ENCODE data around the gene FUOM.

Gene FUOM

DNA sequence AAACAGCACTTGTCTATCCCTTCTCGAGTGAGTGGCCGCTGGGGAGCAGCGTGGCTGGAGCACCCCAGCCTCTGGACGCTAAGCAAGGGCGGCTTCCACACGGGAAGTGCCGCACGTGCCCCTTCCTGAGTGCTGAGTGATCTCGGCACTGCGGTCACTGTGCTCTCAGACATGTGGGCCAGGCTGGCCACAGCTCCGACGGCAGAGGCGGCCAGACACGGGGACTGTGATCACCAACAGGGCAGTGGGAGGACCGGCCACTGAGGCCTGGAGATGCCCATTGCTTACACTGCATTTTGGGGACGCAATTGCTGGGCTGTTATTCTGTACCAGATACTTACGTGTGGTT lies 8.3 kb upstream of the FUOM start:
- no peak for DNase-seq

DNA sequence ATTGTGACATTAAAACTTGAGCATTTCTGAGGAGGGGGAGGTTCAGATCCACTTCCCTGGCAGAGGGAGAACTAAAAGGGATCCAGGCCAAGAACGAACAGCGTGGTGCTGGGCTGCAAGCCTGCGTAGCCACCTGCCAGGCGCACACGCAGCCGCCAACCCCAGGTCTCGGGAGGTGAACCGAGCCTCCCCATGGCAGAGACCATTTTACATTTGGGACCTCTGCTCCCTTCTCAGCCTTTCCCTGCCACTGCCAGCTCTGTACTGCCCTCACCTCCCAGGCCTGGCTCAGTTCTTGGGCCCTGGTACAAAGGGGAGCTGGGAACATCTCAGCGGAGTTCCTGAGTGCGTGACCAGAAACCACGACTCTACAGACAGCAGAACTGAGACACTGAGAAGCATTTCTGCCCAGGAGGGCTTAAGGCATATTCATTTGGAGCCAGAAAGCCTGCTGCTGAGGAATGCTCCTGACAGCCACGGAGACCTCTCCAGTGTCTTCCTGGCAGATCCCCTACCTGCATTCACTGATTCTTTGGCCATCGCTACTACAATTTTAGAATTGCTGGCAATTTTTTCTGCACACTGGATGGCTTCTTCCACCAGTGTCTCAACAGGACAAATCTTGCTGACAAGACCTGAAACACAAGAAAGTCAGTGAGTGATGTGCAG lies 7.8 kb upstream of the FUOM start:
- no peak for DNase-seq

DNA sequence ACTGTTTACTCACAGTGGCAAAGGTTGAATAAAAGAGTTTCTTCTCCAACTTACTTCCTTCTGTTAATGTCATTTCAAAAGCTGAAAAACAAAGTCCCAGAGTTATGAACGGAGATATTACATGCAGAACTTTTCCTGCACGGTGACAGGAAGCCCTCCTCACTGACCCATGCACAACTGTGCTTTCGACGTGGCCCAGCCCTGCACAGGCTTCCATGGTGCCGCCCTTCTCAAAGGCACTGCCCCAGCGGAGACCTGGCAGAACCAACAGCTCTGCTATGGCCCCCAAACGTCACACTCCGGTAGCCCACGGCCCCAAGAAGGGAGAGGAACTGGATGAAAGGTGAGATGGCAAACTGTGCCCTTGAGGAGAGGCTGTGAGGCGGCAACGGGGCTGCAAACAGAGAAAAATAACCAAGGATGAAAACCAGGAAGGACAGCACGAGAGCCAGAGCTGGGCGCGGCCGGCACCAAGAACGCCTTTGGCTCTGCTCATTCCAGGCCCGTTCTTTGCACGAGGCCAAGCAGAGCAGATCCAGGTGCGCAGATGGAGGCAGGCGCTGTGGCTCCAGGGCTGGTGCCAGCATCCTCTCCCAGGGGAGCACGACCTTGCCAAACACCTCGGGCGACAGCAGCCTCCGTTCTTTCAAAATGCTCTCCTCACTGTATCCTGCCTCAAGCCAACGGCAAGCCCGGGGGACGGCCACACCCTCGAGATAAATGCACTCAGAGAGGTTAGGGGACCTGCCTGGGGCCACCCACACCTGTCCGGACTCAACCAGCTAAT lies 7.0 kb upstream of the FUOM start:
- no peak for DNase-seq

DNA sequence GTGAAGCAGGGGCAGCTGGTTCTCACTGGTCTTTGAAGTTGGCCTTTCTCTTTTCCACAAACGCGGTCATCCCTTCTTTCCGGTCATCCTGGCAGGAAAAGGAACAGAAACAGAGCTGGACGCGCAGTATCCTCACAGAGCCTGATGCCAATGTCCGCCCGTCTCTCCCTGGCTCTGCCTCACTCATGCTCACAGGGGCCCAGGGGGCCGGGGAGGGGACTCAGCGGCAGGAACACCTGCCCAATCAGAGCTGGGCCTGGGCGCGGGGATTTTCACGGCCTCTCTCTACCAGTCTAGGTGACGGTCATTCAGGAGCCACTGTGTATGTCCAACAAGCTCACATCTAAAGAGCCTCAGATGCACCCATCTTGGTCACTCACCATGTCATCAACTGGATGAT lies 5.0 kb upstream of the FUOM start:
- no peak for DNase-seq

DNA sequence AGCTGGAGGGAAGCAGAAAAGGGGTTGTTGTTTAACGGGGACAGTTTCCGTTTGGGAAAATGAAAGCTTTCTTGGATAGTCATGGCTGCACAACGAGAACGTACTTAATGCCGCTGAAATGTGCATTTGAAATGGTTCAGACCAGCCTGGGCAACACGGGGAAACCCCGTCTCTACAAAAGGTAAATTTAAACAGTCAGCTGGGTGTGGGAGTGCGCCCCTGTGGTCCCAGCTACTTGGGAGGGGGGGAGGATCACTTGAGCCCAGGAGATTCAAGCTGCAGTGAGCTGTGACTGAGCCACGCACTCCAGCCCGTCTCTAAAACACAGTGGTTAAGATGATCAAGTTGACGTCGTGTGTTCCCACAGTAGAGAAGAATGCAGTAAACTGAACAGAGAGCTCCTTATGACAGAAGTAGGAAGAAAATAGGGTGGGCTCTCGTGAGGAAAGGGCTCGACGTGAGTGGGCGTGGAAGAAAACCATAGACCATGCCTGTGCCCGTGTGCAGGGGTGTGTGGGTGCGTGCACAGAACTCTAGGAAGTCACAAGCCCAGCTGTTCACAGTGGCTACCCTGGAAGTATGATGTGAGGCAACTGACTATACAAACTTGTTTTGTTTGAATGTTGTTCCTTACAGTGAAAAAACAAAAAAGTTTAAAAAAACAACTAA lies 4.1 kb upstream of the FUOM start:
- no peak for DNase-seq

DNA sequence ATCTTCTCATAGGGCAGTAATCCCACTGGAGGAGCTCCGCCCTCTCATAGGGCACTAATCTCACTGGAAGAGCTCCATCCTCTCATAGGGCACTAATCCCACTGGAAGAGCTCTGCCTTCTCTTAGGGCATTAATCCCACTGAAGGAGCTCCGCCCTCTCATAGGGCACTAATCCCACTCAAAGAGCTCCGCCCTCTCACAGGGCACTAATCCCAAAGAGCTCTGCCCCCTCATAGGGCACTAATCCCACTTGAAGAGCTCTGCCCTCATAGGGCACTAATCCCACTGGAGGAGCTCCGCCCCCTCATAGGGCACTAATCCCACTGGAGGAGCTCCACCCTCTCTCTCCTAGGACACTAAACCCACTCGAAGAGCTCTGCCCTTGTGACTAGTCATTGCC lies 3.4 kb upstream of the FUOM start:
- DNase-seq, result no peak

DNA sequence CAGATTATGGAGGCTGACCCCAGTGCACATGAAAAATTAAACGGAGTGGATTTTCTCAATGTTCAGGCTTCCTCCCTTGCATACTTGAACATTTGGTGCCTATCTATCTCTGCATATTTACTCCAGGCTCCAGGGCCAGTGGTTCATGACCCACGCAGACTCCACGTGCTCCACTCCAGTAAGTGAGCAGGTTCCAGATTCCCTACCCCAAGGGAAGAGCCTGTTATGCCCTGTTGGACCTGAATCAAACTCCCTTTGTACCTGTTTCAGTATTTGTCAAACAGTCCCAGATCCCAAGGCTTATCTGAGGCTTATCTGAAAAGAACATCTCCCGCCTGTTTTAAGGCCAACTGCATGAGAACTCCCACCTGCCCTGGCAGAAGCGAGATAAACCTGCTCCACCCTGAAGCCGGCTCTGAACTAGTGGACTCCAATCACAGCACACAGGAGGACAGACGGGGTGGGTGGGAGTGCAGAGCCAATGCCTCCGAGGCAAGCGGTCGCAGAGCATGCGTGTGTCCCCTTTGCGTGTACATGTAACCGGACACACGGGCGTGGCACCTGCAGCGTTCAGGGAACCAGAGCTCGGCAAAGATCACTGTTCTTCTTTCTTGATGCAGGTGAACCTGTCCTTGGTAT lies 2.3 kb upstream of the FUOM start:
- DNase-seq, result no peak

DNA sequence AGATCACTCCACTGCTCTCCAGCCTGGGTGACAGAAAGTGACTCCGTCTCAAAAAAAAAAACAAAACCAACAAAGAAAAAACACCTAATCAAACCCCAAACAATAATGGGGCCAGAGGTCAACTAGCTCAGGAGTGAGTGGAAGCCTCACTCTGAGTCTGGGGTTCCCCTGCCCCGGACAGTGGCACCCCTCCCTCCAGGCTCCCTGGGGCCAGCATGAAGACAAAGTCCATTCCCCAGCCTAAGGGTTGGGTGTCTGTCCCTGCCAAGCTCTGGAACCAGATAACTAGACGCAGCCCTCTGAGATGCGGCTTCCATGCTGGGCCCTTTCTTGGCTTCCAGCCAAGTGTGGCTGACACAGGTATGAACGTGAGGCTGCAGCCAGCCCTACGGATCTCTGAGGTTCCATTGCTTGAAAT lies 1.7 kb upstream of the FUOM start:
- DNase-seq, result no peak

DNA sequence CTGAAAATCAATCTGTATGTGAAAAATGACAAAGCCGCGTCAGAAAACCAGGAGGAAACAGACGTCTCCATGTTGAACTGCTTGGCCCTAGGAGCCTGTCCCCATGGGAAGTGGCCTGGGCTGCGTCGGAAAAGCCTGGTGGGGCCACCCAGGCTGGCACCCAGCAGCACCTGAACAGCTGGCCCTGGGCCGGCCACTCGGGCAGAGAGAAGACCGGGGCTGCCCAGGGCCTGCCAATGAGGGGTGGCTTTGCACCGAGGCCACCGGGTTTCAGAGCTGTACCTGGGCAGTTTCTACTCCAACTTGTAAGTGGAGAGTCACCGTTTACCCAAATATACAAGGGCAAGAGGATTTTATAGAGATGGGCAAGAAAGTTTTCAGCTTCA lies 1.1 kb upstream of the FUOM start:
- no peak for DNase-seq

DNA sequence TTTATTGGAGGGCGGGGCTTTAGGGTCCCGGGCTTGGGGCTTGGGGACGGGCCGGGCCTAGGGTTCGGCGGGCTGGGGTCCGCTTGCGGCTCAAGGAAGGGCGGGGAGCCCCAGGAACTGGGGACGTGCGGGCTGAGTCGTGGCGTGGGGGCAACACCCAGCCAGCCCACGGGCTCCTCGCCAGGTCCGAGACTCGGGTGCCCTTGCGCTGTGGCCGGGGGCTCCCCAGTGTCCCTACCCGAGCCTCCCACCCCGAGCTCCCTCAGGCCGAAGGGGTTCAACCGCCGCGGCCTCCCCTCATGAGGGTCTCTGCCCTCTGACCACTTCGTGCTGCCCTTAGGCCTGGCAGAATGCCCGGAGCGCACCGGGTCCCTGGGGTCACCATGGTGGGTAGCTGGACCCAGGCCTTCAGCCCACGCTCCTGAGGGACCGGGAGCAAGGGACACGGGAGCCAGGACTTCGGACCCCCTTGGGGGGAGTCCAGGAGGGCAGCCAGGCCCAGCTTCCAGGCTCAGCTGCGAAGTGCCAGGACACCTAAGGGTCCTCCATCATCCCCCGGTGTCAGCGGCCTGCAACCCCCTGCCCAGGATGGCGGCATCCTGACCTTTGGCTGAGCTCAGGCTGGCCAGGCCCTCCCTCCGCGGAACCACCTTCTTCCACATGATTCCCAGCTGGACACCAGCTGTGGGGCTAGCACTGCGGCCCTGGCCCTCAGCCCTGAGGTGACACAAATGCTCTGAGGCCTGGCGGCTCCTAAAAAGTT lies 524 bp upstream of the FUOM start:
- no peak for DNase-seq

DNA sequence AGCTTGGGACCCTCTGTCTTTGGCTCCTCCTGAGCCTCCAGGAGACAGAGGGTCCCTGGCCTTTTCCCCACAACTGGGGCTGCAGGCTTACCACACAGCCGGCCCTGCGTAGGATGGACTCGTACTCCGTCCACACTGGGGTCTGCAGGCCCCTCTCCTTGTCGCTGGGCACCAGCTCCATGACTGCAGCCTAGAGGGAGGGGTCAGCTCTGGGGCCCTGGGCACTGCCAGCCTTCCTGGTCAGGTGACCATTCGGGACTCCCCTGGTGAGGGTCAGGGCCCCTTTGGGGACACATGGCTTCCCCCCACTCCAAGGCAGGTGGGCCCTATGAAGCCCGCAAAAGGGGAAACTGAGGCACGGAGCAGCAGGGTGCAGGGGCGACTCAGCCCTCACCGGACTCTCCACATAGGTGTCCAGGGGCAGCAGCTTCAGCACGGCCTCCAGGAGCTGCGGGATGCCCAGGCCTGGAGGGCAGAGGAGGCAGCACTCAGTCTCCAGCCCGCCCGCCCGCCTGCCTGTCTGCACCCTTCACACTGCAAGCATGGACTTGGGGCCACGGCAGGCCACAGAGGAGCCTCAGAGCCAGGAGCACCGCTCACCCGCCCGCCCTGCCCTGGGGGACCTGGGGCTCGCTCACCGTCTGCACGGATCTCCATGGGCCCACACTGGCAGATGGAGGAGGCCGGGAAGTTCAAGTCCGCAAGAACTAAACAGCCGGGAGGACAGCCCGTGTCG lies 1.1 kb downstream of the FUOM start:
- no peak for DNase-seq

DNA sequence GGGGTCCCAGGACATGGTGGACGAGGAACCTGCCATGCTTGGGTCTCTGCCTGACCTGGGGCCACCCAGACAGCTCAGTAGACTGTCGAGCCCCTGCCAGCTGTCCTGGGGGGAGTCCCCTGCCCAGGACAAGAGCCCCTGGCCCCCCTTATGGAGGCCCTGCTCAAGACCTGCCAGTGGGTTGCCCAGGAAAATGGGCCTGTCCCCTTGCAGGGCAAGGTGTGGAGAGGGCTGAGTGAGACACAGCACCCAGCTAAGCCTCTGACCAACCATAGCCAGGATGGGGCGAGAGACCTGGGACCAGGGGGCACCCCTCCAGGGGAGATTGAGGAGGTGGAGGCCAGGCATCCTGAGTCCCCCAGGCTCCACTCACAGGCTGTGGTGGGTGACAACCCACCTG lies 1.8 kb downstream of the FUOM start:
- no peak for DNase-seq

DNA sequence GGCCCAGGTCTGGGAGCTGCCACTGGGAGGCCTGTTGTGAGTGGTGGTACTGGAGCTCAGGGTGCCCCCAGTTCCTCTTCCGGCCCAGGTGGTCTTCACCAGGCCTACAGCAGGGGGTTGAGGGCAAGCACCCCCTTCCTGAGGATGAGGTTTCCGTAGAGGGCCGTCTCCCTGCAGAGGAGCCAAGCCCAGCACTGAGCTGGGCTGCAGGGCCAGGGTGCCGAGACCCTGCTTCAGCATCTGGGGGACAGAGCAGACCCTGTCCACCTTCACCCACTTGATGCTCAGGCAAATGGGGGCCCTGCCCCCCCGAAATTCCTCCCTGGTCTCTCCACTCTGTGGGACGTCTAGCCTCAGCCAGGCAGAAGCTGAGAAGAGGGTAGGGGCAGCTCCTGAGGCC lies 2.6 kb downstream of the FUOM start:
- DNase-seq, result no peak

DNA sequence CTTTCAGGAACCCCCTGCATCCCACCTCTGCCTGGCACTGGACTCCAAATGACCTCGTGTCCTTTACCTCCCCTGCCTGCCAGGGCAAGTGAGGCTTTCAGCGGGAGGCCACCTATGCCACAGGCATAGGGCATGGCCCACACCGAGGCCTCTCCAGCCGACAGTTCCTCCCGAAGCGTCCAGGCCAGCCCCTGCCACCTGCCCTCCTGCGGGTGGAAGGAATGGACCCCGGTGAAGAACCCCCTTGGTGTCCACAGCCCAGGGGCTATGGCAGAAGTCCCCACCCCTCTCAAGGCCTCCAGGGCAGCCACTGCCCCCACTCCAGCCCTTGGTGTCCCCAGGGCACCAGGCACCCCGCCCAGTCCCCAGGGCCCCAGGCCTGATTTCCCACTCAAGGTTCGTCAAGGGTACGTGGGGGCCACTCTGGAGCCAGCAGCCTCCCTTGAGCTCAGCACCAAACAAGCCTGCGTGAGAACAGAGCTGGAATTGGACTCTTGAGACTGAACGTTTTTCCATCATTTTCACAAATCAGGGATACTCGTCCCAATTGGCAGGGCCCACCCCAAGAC lies 3.1 kb downstream of the FUOM start:
- DNase-seq, result no peak

DNA sequence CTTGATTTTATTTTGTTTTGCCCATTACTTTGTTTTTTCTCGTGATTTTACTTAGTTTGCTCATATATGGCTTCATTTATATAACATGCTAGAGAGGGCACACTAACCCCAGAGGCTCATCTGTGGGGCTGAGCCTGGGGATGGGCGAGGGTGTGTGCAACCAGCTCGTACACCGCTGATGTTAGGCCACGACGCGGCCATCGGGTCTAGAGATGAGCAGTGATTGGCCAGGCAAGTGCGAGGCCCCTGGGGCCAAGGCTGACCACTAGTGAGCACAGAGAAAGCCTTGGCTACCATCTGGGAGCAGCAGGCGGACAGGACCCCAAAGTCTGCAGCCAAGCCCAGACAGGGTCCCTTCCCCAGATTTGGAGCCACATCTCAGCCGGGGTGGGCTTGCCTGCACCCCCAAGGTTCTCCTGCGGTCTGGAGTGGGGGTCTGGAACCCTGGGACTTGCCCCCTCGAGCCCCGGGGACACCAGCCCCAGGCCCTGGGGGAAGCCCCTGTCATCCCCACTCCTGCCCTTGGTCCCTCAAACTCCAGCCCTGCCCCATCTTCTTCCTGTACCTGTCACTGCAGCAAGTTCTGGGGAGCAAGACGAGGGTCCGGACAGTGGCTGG lies 3.7 kb downstream of the FUOM start:
- no peak for DNase-seq

DNA sequence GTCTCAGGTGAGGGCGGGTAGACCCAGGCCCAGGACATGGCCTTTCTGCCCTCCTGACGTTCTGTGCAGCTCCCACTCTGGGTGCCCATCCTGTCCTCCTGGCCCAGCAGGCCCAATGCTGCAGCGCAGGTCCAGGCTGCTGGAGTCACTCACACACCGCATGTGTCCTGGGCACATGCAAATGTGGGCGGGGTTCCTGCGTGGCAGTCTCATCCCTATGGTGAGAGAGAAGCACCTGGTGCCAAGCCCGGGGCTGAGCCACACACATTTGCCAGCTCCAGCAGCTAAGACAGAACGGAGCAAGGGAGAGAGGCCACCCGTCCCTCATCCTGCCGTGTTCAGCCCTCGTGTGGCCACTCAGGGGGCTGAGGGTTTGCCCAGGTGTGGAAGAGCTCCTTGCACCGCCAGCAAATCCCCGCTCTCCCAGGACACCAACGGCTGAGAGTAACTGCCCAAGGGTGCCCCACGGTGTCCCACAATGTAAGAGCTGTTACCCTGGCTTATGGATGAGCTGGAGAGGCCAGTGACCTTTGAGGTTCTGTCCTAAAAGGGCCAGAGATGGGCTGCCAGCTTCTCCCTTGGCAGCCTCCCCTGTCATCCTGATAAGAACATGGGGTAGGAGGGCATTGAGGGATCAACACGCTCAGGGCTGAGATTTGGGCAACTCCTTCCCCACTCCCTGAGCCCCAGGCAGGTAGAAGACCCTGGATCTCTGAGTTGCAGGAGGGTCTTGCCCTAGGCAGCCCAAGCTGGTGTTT lies 4.4 kb downstream of the FUOM start:
- no peak for DNase-seq

DNA sequence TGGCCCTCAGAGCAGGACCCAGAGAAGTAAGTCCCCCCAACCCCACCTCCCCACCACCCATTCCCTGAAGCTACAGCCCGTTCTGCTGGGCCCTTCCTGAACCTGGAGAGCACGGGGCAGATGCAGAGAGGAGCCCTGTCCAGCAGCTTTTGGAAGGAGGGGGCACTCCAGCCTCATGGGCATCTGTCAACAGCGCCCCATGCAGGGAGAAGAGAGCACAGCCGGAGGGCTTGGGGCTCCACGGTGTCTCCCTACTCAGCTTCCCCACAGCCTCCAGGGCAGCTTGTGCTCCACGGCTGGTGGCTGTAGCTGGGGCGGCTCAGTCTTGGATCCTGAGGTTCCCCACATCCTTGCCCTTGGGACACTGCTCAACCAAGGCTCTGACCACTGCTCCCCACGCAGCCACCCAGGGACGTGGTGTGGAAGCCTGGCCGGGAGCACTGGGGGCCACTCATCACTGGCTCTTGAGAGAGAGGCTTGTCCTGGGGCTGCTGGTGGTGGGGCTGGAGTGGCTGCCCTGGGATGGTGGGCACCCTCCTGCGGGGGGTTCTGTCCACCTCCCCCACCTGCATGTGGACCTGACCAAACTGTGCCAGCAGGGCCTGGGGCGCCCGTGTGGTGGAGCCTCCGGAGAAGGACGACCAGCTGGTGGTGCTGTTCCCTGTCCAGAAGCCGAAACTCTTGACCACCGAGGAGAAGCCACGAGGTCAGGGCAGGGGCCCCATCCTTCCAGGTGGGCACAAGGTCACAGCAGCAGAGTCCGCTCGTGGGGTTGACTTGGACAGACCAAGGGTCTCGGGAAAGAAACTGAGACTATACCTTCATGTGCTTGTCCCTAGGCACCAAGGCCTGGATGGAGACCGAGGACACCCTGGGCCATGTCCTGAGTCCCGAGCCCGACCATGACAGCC lies 6.2 kb downstream of the FUOM start:
- DNase-seq, result no peak

DNA sequence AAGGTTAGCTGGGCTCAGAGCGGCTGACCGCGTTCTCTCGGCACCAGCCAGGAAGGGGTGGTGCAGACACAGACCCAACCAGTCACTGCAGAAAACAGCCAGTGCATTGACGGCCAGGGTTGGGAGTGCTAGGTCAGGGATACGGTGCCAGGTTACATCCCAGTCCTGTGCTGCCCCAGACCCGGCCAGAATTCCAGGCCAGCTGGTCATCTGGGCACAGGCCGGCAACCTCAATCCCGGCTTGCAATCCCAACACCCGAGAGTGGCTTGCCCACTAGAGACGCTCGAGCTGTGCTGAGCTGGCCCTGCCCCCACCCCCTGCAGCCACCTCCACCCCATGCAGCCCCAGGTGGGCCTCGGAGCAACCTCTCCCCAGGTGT lies 6.9 kb downstream of the FUOM start:
- no peak for DNase-seq

DNA sequence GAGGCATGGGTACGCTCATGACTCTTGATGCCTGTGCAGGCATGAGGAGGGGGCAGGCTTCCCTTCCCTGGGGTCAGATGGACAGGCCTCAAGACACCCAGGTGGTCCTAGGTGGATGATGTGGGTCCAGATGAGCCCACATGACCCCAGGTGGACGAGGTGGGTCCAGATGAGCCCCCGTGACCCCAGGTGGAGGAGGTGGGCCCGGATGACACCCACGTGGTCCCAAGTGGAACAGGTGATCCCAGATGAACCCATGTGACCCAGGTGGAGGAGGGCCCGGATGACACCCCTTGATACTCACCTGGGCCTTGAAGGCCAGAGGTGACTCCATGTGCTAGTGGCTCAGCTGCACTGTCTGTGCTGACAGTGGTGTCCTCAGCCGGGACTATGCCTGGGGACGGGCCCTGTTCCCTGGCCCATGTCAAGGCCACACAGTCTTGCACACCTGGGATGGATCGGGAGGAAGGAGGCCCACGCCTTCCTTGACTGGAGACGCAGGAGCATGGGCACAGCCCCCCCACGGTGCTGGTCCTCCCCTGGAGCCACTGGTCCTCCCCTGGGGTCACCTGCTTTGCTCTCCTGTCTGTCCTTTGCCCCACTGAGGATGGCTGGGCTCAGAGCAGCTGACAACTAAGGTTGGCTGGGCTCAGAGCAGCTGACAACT lies 7.4 kb downstream of the FUOM start:
- no peak for DNase-seq
